ENCODE data around the gene LPP. TPM values are rescaled to one million over a fixed set of nuclear protein-coding genes. Genes with fewer than 3 reads are reported as not detected.

Gene LPP
- total RNA-seq, 4 donors from 2014 or later, result 1,872 to 3,079 (median 2,300) TPM

GRCh38 chr3:188814581-188814980 lies 660.6 kb downstream of the LPP start:
- Histone ChIP-seq H3K27ac (replicated peaks in 1 of 4) (no peak overlapping the region), H3K36me3 (no peaks in the 10 kb centered on the region), H3K4me3 (no peak overlapping the region), H3K4me1 (peaks cover 7 to 85% (median 50%) of the 10 kb centered on the region in 4 donors), H3K9me3 (no peaks in the 10 kb centered on the region), H3K27me3 (no peaks in the 10 kb centered on the region)
- TF ChIP-seq EP300 (IDR thresholded peaks at IDR 0.05) (no peak), POLR2AphosphoS5 (IDR thresholded peaks at IDR 0.05) (no peak), POLR2A (IDR thresholded peaks at IDR 0.05; ENCODE audit: low read depth) (no peak)
- TF ChIP-seq, protein P1, sequence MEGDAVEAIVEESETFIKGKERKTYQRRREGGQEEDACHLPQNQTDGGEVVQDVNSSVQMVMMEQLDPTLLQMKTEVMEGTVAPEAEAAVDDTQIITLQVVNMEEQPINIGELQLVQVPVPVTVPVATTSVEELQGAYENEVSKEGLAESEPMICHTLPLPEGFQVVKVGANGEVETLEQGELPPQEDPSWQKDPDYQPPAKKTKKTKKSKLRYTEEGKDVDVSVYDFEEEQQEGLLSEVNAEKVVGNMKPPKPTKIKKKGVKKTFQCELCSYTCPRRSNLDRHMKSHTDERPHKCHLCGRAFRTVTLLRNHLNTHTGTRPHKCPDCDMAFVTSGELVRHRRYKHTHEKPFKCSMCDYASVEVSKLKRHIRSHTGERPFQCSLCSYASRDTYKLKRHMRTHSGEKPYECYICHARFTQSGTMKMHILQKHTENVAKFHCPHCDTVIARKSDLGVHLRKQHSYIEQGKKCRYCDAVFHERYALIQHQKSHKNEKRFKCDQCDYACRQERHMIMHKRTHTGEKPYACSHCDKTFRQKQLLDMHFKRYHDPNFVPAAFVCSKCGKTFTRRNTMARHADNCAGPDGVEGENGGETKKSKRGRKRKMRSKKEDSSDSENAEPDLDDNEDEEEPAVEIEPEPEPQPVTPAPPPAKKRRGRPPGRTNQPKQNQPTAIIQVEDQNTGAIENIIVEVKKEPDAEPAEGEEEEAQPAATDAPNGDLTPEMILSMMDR (IDR thresholded peaks at IDR 0.05), result no peak
- WGBS, result 88% methylated on average over 2 of the region's 2 CpGs
- DNase-seq (ENCODE audit: extremely low spot score), result no peak
- intact Hi-C loops (cut with DNase I), result no loop called here

GRCh38 chr3:188817103-188817934 lies 663.4 kb downstream of the LPP start:
- Histone ChIP-seq H3K36me3 (no peaks in the 10 kb centered on the region), H3K4me1 (peaks cover 7 to 91% (median 61%) of the 10 kb centered on the region in 4 donors), H3K27me3 (no peaks in the 10 kb centered on the region), H3K4me3 (no peak overlapping the region), H3K27ac (replicated peaks in 1 of 4) (no peak overlapping the region), H3K9me3 (no peaks in the 10 kb centered on the region)
- TF ChIP-seq, protein P1 (IDR thresholded peaks at IDR 0.05), result no peak
- no peak for TF ChIP-seq POLR2AphosphoS5 (IDR thresholded peaks at IDR 0.05)
- TF ChIP-seq EP300 (IDR thresholded peaks at IDR 0.05), result no peak
- no peak for TF ChIP-seq POLR2A (IDR thresholded peaks at IDR 0.05; ENCODE audit: low read depth)
- 71% methylated on average over 7 of the region's 7 CpGs for WGBS
- intact Hi-C loops (cut with DNase I), result no loop called here
- no peak for DNase-seq (ENCODE audit: extremely low spot score)

DNA sequence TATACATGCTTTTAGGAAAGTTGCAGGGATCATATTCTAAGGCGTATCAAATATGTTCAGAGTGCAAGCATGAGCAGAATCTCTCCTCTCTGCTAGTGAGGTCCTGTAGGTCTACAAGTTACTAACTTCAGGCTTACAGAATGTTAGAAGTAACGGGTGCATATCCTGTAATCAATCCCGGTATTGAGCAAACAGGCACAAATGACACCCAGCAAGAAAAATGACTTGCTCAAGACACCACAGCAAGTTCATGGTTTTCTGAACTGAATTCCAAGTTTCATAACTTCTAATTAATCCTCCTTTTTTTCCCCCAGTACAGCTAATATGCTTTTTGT lies 663.9 kb downstream of the LPP start:
- Histone ChIP-seq H3K4me1 (peaks cover 7 to 91% (median 61%) of the 10 kb centered on the region in 4 donors), H3K4me3 (no peak overlapping the region), H3K36me3 (no peaks in the 10 kb centered on the region), H3K27ac (replicated peaks in 1 of 4) (no peak overlapping the region), H3K9me3 (no peaks in the 10 kb centered on the region), H3K27me3 (no peaks in the 10 kb centered on the region)
- intact Hi-C loops (cut with DNase I), result no loop called here
- DNase-seq (ENCODE audit: extremely low spot score), result no peak
- TF ChIP-seq POLR2AphosphoS5 (IDR thresholded peaks at IDR 0.05) (no peak), POLR2A (IDR thresholded peaks at IDR 0.05; ENCODE audit: low read depth) (no peak), EP300 (IDR thresholded peaks at IDR 0.05) (no peak)
- TF ChIP-seq, protein P1 (IDR thresholded peaks at IDR 0.05), result no peak
- 77% methylated on average over 3 of the region's 3 CpGs for WGBS

GRCh38 chr3:188818282-188818681 lies 664.3 kb downstream of the LPP start:
- no peaks in the 10 kb centered on the region for H3K36me3 ChIP-seq
- no peaks in the 10 kb centered on the region for H3K27me3 ChIP-seq
- TF ChIP-seq, protein P1 (IDR thresholded peaks at IDR 0.05), result no peak
- TF ChIP-seq POLR2AphosphoS5 (IDR thresholded peaks at IDR 0.05) (no peak), EP300 (IDR thresholded peaks at IDR 0.05) (no peak), POLR2A (IDR thresholded peaks at IDR 0.05; ENCODE audit: low read depth) (no peak)
- H3K9me3 ChIP-seq, result no peaks in the 10 kb centered on the region
- no peak for DNase-seq (ENCODE audit: extremely low spot score)
- intact Hi-C loops (cut with DNase I), result no loop called here
- 97% methylated on average over 2 of the region's 2 CpGs for WGBS
- H3K4me3 ChIP-seq, result no peak overlapping the region
- peaks cover 7 to 93% (median 62%) of the 10 kb centered on the region in 4 donors for H3K4me1 ChIP-seq
- H3K27ac ChIP-seq (replicated peaks in 1 of 4), result no peak overlapping the region
